DMS79 treated with DMSO at 0.1 percent for 48 hours (cell line): ENCODE measurements around the gene WNT11.

Experiments used
- DNase-seq: peaks from one replicate; lab custom pipeline; 2025; lab: John Stamatoyannopoulos, UW

Gene WNT11

GRCh38 chr11:76206327-76207081 lies at the start of gene WNT11:
WNT11 (minus strand) TSS chr11:76206502; CDS start chr11:76206407, 95 bp downstream.
- peak; percentile 54 for DNase-seq

DNA sequence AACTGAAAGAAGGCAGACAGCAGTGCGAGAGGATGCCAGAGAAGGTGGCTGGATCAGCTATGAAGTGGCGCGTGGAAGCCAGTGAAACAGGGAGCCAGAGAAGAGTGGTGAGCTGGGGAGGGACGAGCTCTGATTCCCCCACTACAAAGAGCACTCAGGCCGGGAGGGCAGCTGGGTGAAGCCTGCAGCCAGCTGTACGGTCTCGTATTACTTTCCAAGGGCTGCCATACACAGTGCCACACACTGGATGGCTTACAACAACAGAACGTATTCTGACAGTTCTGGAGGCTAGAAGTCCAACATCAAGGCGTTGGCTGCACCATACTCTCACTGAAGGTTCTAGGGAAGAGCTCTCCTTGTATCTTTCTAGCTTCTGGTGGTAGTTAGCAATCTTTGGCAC lies 47.1 kb upstream of the WNT11 start:
- no peak for DNase-seq

- DNase-seq: no peak
Measured at GRCh38 chr11:76252631-76253070, 46.3 kb upstream of the WNT11 start.

GRCh38 chr11:76251576-76251975 lies 45.3 kb upstream of the WNT11 start:
- DNase-seq: no peak

DNA sequence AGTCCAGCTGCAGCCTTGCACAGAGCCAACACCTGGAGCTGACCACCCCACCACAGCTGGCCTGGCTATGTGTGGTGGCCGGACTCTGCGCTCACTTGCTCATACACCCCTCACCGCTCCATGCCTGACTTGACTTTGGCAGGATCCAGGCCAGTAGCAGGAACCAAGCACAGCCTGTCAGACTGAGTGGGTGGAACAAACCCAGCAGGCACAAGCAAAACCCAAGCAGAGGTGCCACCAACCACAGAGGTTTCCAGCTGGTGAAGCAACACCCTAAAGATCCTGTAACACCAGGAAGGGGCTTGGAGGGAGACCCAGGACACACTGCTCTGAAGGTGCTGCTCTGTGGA lies 44.9 kb upstream of the WNT11 start:
- no peak for DNase-seq

- DNase-seq: no peak
Measured at GRCh38 chr11:76250520-76251225, 44.4 kb upstream of the WNT11 start.

DNA sequence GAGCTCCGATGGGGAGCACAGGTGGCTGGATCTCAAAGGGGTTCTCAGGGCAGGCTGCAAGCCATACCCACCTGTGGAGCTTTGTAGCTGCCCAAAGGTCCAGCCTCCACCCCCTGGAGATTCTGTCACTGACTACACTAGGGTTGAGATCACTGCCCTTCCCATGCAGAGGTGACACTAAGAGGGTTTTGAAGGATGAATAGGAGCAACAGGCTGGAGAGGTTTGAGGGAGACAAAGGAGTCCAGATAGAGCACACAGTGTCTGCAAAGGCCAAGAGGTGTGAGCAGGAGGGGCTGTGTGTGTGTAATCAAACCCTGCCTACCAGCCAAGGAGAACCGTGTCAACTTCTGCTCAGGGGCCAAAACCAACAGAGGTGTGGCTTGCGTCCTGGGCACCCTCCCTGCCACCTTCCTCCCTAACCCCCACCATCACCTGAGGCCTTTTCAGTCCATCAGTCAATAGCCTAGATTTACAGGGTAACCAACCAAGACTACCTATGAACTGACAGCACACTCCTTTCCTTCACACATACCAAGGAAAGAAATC lies 43.0 kb upstream of the WNT11 start:
- DNase-seq: no peak

DNA sequence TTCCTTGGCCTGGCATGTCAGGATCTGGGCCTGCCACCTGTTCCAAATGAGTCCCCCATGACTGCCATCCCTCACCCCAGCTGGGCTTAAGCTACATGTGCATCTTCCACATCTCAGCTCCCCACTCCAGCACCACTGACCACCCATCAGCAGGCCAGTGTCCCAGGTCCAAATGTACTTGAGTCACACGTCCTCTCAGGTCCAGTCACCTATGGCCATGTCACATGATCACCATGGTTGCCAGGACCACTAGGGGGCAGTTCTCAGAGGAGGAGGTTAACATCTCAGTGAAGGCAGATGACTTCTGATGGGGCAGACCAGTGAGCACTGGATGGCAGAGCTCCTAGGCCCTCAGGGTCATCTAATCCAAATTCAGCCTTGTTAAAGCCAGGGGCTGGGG lies 41.9 kb upstream of the WNT11 start:
- no peak for DNase-seq

GRCh38 chr11:76247091-76247490 lies 40.8 kb upstream of the WNT11 start:
- DNase-seq: no peak

GRCh38 chr11:76246271-76246933 lies 40.1 kb upstream of the WNT11 start:
- DNase-seq: no peak

- DNase-seq: no peak
Measured at GRCh38 chr11:76245720-76246119, 39.4 kb upstream of the WNT11 start.

- DNase-seq: peak; percentile 34
Measured at GRCh38 chr11:76244316-76244851, 38.1 kb upstream of the WNT11 start.

DNA sequence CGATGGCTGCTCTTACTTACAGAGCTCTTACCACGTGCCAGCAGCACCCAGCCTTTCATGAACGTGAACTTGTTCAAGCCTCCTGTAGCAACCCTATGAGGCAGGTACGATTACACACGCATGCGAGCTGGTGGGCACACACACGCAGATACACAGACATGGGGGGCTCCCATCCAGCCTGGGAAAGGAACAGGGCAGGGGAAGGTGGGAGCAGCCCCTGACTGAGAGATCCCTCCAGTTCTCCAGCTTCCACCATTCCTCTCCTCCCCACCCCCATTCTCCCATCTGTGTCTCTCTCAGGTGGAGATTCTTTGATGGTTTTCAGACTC lies 37.6 kb upstream of the WNT11 start:
- DNase-seq: no peak

- DNase-seq: peak; percentile 62
Measured at GRCh38 chr11:76243193-76243956, 37.1 kb upstream of the WNT11 start.

GRCh38 chr11:76242004-76242779 lies 35.9 kb upstream of the WNT11 start:
- DNase-seq: no peak

DNA sequence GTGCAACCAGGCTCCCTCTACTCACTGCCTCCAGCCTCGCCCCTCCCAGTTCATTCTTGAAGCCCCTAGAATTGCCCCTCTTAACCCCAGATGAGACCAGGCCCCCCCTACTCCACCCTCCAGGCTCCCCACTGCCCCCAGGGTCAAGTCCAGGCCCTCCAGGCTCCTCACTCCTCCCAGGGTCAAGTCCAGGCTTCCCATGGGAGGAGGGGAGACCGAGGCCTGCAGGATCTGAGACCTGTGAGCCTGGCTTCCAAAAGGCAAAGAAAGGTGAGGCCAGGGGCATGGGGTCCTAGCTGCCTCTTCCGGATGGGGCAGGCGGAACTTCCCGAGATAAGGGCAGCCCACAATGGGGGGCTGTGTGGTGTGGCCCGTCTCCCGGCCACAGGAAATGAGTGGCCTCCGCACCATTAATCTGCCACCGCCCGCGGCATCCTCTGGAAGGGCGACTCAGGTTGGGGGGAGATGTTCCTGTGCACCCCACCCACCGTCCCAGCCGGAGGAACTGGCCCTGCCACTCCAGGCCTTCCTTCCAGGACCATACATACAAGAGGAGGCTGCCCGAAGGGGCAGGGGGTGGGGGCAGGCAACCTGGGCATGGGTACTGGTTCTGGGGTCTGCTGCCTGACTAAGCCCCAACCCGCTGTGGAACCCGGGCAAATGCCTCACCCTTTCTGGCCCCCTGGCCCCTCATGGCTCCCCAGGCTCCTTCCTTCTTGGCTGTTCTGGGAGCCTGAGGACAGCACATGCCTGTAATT lies 35.1 kb upstream of the WNT11 start:
- DNase-seq: no peak

GRCh38 chr11:76240666-76241065 lies 34.4 kb upstream of the WNT11 start:
- no peak for DNase-seq

DNA sequence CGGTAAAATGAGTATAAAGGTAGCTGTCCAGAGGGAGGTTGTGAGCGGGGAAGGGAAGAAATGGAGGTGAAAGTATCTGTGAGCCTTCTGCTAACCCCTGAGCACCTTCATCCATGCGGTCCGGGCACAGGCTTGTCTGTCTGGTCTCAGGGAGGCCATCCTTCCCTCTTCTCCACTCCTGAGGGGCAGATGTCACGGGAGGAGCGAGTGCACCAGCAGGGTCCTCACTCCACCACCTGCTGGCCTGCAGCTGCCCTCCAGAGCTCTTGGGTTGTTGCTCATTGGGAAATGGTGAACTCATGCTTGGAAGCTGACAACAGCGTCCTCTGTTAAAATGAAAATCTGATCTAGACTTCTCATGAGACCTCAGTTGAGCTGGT lies 33.8 kb upstream of the WNT11 start:
- no peak for DNase-seq

DNA sequence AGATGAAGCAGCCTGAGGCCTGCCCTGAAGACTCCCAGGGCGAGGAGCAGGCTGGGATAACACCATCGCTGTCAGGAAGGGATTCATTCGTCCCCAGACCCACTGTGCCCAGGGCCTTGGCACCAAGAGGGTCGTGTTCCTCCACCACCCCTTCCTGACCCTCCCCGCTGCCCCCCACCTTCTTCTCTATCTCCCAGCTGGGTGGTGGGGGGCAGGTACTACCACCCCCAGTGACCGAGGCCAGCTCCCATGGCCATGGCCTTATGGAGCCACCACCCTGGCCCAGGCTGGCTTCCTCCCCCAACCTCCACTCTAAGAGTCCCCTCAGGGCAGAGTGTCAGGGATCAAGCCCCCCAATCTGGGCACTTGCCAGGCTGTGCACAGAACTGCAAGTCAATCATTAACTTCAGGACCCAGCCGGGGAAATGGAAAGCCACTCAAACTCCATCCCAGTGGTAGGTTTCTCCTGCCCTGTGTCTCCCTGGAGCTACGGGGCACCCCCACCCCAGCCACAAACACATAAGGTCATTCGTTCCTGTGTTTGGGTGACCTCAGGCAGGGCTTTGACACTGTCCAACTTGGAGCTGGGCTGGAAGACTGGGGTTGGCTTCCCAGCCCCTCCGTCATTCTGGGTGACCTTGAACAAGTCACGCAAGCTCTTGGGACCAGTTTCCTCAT lies 33.3 kb upstream of the WNT11 start:
- no peak for DNase-seq

- DNase-seq: no peak
Measured at GRCh38 chr11:76238551-76238950, 32.2 kb upstream of the WNT11 start.
